Ovary (tissue), 9 donors: ENCODE results near the gene CDKAL1. TPM values are rescaled to one million over a fixed set of nuclear protein-coding genes. Genes with fewer than 3 reads are reported as not detected.
"Not testable (repeated sequence)": the region's sequence is repeated elsewhere in the genome, so short reads cannot be mapped to it uniquely, and the experiment has no call there.

ENCODE experiments used
- DNase-seq, 5 donors: peaks; one replicate each; pipeline ENCODE4 v3.0.0-alpha.2; 2019 to 2020
- H3K27ac ChIP-seq, 2 donors: fragments of 200-600 bp; one replicate each; pipeline versions ENCODE4 v1.5.1 to v1.8.0; 2019 to 2022
- H3K27me3 ChIP-seq: fragments of 200-600 bp; one replicate; pipeline ENCODE4 v1.8.0; 2022
- H3K36me3 ChIP-seq: fragments of 200-600 bp; sonication (generic); one replicate; pipeline ENCODE4 v1.5.1; 2019
- H3K4me1 ChIP-seq: one replicate; pipeline ENCODE4 v1.8.1; 2013; ENCODE audit warnings: mild to moderate bottlenecking, moderate library complexity; ENCODE audit not compliant: insufficient read depth
- H3K4me3 ChIP-seq: fragments of 200-600 bp; sonication (generic); one replicate; pipeline ENCODE4 v1.5.1; 2017
- H3K9me3 ChIP-seq, 2 donors: fragments of 200-600 bp in 1 of 2; sonication (generic) in 1 of 2; one replicate each; pipeline versions ENCODE4 v1.5.1 to v1.8.1; 2013 to 2019; ENCODE audit warnings: mild to moderate bottlenecking in 1 of 2, moderate library complexity in 1 of 2
- CTCF ChIP-seq, 3 donors: fragments of 450-650 bp in 2 of 3; fragments of 200-600 bp in 1 of 3; IDR thresholded peaks; one replicate each; pipeline versions ENCODE4 v1.5.1 to v1.8.0; 2016 to 2022; ENCODE audit warnings: antibody characterized with exemption in 3 of 3, mild to moderate bottlenecking in 1 of 3
- EP300 ChIP-seq: sonication (generic); formaldehyde crosslinking; IDR thresholded peaks from one replicate; pipeline ENCODE4 v1.6.1; 2017; ENCODE audit warnings: antibody characterized with exemption
- POLR2A ChIP-seq: fragments of 450-650 bp; IDR thresholded peaks from one replicate; pipeline ENCODE4 v1.6.1; 2017; ENCODE audit warnings: antibody characterized with exemption, mild to moderate bottlenecking, moderate library complexity
- WGBS, 3 donors: extraction: QIAGEN DNeasy Blood & Tissue Kit in 1 of 3; methylation state at CpG; one replicate each; pipeline versions ENCODE4 v1.1.5 to v1.1.7; 2013 to 2017; 5-methylcytosine and 5-hydroxymethylcytosine counted together
- intact Hi-C, 4 donors: fragments of 100-400 bp; cut with DNase I; formaldehyde crosslinking; loops; one replicate each; pipeline versions ENCODE4 v1.11.0 to v1.15.1; 2022 to 2023
- polyA plus RNA-seq, 2 donors: library from polyadenylated mRNA; stranded (reverse); fragments of 200-250 nt in 1 of 2; fragments of 350-450 nt in 1 of 2; fragmentation: Illumina TruSeq in 1 of 2; extraction: RNeasy Lipid Tissue Mini Kit (QIAGEN cat#74804) in 1 of 2; gene quantifications; one replicate each; pipeline ENCODE4 v1.2.3, GENCODE V29; 2013 to 2014
- total RNA-seq, 7 donors: library from RNA; depleted of rRNA in 2 of 7; stranded (reverse); fragments of >200 nt in 2 of 7; fragmentation: NEBNext Ultra II Directional in 3 of 7; extraction: Animal tissue kit (Norgen Biotek cat#: 25700) in 3 of 7; gene quantifications; one replicate each; pipeline versions ENCODE4 v1.1.0 to v1.2.4, GENCODE V29; 2016 to 2023
- donor health status: DM: no; HTN: no; CAD: no; lungs with moderate emphysema.
- donor health status: DM: no; HTN: no; CAD: no.
- donor health status: Bipolar disorder and iron deficiency.
- donor health status: DM: yes; HTN: yes; CAD: no.
- donor health status: DM: no; HTN: no; CAD: no.
- donor health status: DM: yes; HTN: yes; CAD: no.

CDKAL1 gene
- total and polyA plus RNA-seq, 9 donors: 6.8 to 21.3 (median 18.9) TPM

- TF ChIP-seq CTCF (IDR thresholded peaks at IDR 0.05) (no peak), POLR2A (no peak), EP300 (no peak)
- 25 to 57% (median 28%) methylated on average over 2 of the region's 2 CpGs for WGBS, 3 donors
- H3K36me3 ChIP-seq: no peaks in the 10 kb centered on the region
Observed at GRCh38 chr6:20747991-20748390, 213.7 kb downstream of the CDKAL1 start.

GRCh38 chr6:20751293-20751935, 217.2 kb downstream of the CDKAL1 start:
- intact Hi-C loops: no loop called here
- Histone ChIP-seq H3K9me3 (no peaks in the 10 kb centered on the region), H3K27ac (no peak overlapping the region), H3K36me3 (no peaks in the 10 kb centered on the region), H3K4me1 (peaks cover 6% of the 10 kb centered on the region), H3K27me3 (no peaks in the 10 kb centered on the region), H3K4me3 (no peak overlapping the region)
- DNase-seq: no peak
- TF ChIP-seq CTCF (IDR thresholded peaks at IDR 0.05) (no peak), EP300 (no peak), POLR2A (no peak)

More at GRCh38 chr6:20747991-20748390, 213.7 kb downstream of the CDKAL1 start:
- no peaks in the 10 kb centered on the region for H3K27me3 ChIP-seq
- peaks cover 6% of the 10 kb centered on the region for H3K4me1 ChIP-seq
- no peak for DNase-seq
- no peak overlapping the region for H3K27ac ChIP-seq
- intact Hi-C loops: no loop called here
- no peak overlapping the region for H3K4me3 ChIP-seq
- no peaks in the 10 kb centered on the region for H3K9me3 ChIP-seq

GRCh38 chr6:20755631-20756030, 221.4 kb downstream of the CDKAL1 start:
- Histone ChIP-seq H3K4me3 (no peak overlapping the region), H3K27ac (no peak overlapping the region), H3K9me3 (no peaks in the 10 kb centered on the region), H3K36me3 (no peaks in the 10 kb centered on the region), H3K27me3 (no peaks in the 10 kb centered on the region), H3K4me1 (peaks cover 2% of the 10 kb centered on the region)
- no peak for TF ChIP-seq EP300
- TF ChIP-seq CTCF (IDR thresholded peaks at IDR 0.05): no peak
- TF ChIP-seq POLR2A: no peak
- intact Hi-C loops: no loop called here
- DNase-seq: no peak

- H3K36me3 ChIP-seq, intact Hi-C loops, H3K9me3 ChIP-seq, H3K4me3 ChIP-seq, DNase-seq, H3K27ac ChIP-seq, H3K4me1 ChIP-seq, H3K27me3 ChIP-seq: not testable (repeated sequence)
- WGBS, 3 donors: 98 to 99% (median 98%) methylated on average over 2 of the region's 2 CpGs
Observed at GRCh38 chr6:20756584-20757147, 222.4 kb downstream of the CDKAL1 start.

- no peaks in the 10 kb centered on the region for H3K36me3 ChIP-seq
- H3K4me1 ChIP-seq: no peaks in the 10 kb centered on the region
- H3K27me3 ChIP-seq: no peaks in the 10 kb centered on the region
- DNase-seq: no peak
- intact Hi-C loops: no loop called here
- no peak overlapping the region for H3K27ac ChIP-seq
- no peaks in the 10 kb centered on the region for H3K9me3 ChIP-seq
- WGBS, 3 donors: 16 to 34% (median 21%) methylated on average over 2 of the region's 2 CpGs
- H3K4me3 ChIP-seq: no peak overlapping the region
- TF ChIP-seq EP300 (no peak), CTCF (IDR thresholded peaks at IDR 0.05) (no peak), POLR2A (no peak)
Observed at GRCh38 chr6:20757761-20758160, 223.5 kb downstream of the CDKAL1 start.
